Kidney (tissue), 14 donors: ENCODE measurements around the gene HDAC9. TPM values are rescaled to one million over a fixed set of nuclear protein-coding genes. Genes with fewer than 3 reads are reported as not detected.

Experiments used
- DNase-seq, 5 donors: peaks; one replicate each; pipeline ENCODE4 v3.0.0-alpha.2; 2013 to 2020
- FAIRE-seq: peaks from 2 replicates; lab custom pipeline; 2012; peaks lifted over from hg19 to GRCh38; lab: Jason Lieb, UNC
- H3K27ac ChIP-seq, 2 donors: one replicate each; pipeline ENCODE4 v1.7.0; 2013; ENCODE audit warnings: low read depth in 2 of 2, low read length in 2 of 2, inconsistent platforms in 1 of 2
- H3K27me3 ChIP-seq: one replicate; pipeline ENCODE4 v1.7.1; 2013; ENCODE audit warnings: low read length, inconsistent platforms; ENCODE audit not compliant: control insufficient read depth, insufficient read depth
- H3K36me3 ChIP-seq, 3 donors: one replicate each; pipeline versions ENCODE4 v1.7.0 to v1.7.1; 2013; ENCODE audit warnings: low read length in 3 of 3, control low read depth in 1 of 3, inconsistent platforms in 1 of 3; ENCODE audit not compliant: insufficient read depth in 3 of 3, control insufficient read depth in 2 of 3
- H3K4me1 ChIP-seq, 3 donors: one replicate each; pipeline versions ENCODE4 v1.7.0 to v1.7.1; 2013; ENCODE audit warnings: low read length in 3 of 3, inconsistent platforms in 1 of 3, low read depth in 1 of 3; ENCODE audit not compliant: control insufficient read depth in 2 of 3, insufficient read depth in 2 of 3
- H3K4me3 ChIP-seq, 3 donors: one replicate each; pipeline versions ENCODE4 v1.7.0 to v1.8.1; 2013; ENCODE audit warnings: low read length in 3 of 3, control low read depth in 1 of 3, inconsistent platforms in 1 of 3
- H3K9ac ChIP-seq, 3 donors: one replicate each; pipeline versions ENCODE4 v1.7.0 to v1.7.1; 2013; ENCODE audit warnings: low read length in 3 of 3, control low read depth in 1 of 3, inconsistent platforms in 1 of 3
- H3K9me3 ChIP-seq, 3 donors: one replicate each; pipeline versions ENCODE4 v1.7.0 to v1.7.1; 2013; ENCODE audit warnings: low read length in 3 of 3, control low read depth in 1 of 3, inconsistent platforms in 1 of 3; ENCODE audit not compliant: control insufficient read depth in 2 of 3, insufficient read depth in 1 of 3
- intact Hi-C: fragments of 100-400 bp; cut with DNase I; formaldehyde crosslinking; loops from one replicate; pipeline ENCODE4 v1.11.1; 2022
- polyA plus RNA-seq: library from polyadenylated mRNA; stranded (reverse); fragments of 350-450 nt; fragmentation: Illumina TruSeq; extraction: RNeasy Lipid Tissue Mini Kit (QIAGEN cat#74804); gene quantifications from one replicate; pipeline ENCODE4 v1.2.3, GENCODE V29; 2014; ENCODE audit warnings: low read depth, low replicate concordance; ENCODE audit not compliant: insufficient read depth
- total RNA-seq: library from RNA; stranded (reverse); fragmentation: NEBNext Ultra II Directional; extraction: Animal tissue kit (Norgen Biotek cat#: 25700); gene quantifications from one replicate; pipeline ENCODE4 v1.2.1, GENCODE V29; 2021
- TF ChIP-seq, protein P1 (sequence below): IDR thresholded peaks from 3 replicates; pipeline ENCODE4 v1.5.1; 2012; ENCODE audit warnings: mild to moderate bottlenecking, moderate library complexity, borderline replicate concordance; ENCODE audit not compliant: insufficient read depth; ENCODE audit errors: extremely low read depth
- donor health status: control.
- donor health status: control.
- donor health status: control.
- donor health status: control.
- donor health status: control.
- donor health status: DM: yes; HTN: yes; CAD: no.
- donor health status: Normal renal cell carcinoma (clear cell type).

Gene HDAC9
- total and polyA plus RNA-seq, 2 donors from 2014 or later: 2.1 to 22.1 TPM

DNA sequence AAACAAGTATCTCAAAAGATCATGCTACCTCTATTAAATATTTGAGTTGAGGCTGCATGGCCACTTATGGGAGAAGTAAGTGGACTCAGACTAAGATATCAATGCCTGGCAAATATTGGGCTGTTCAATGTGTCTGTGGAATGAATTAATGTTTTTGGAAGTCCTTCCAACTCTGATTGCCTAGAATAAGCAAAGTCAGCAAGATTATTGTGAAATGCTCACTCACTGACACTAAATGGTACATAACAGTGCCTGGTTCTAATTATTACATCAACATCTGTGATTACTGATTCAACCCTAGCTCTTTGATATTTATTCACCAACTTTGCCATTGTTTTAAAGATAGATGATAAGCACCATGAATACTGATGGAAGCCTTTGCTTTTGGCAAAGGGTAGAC, 45.5 kb upstream of the HDAC9 start:
- H3K27ac ChIP-seq: no peak overlapping the region

DNA sequence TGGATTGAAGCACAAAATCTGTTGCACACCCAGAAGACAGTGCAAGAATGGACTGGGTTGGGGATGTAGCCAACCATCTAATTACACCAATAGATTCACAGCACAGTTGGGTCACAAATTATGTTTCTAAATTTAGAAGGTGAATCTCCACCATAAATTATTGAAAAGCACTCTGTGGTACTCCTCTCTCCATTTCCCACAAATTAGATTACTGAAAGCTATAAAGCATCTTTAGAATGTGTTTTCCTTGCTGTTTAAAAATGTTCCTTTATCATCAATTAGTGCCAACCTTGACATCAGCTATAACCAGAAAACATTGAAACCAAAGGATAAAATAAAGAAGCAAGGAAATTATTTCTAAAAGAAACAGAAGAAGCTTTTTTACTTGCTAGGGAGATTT, 39.9 kb upstream of the HDAC9 start:
- Histone ChIP-seq H3K36me3 (no peaks in the 10 kb centered on the region), H3K4me3 (no peak overlapping the region), H3K27me3 (no peaks in the 10 kb centered on the region), H3K9me3 (no peaks in the 10 kb centered on the region), H3K4me1 (peaks cover 0 to 6% (median 0%) of the 10 kb centered on the region in 3 donors), H3K9ac (no peak overlapping the region), H3K27ac (no peak overlapping the region)
- DNase-seq: no peak
- intact Hi-C loops: no loop called here
- TF ChIP-seq, protein P1, sequence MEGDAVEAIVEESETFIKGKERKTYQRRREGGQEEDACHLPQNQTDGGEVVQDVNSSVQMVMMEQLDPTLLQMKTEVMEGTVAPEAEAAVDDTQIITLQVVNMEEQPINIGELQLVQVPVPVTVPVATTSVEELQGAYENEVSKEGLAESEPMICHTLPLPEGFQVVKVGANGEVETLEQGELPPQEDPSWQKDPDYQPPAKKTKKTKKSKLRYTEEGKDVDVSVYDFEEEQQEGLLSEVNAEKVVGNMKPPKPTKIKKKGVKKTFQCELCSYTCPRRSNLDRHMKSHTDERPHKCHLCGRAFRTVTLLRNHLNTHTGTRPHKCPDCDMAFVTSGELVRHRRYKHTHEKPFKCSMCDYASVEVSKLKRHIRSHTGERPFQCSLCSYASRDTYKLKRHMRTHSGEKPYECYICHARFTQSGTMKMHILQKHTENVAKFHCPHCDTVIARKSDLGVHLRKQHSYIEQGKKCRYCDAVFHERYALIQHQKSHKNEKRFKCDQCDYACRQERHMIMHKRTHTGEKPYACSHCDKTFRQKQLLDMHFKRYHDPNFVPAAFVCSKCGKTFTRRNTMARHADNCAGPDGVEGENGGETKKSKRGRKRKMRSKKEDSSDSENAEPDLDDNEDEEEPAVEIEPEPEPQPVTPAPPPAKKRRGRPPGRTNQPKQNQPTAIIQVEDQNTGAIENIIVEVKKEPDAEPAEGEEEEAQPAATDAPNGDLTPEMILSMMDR: no peak
- FAIRE-seq: no peak

More for the DNA sequence above, 45.5 kb upstream of the HDAC9 start:
- Histone ChIP-seq H3K36me3 (no peaks in the 10 kb centered on the region), H3K4me1 (no peaks in the 10 kb centered on the region), H3K4me3 (no peak overlapping the region), H3K9ac (no peak overlapping the region), H3K9me3 (no peaks in the 10 kb centered on the region), H3K27me3 (no peaks in the 10 kb centered on the region)
- intact Hi-C loops: no loop called here
- TF ChIP-seq, protein P1: no peak
- FAIRE-seq: no peak
- no peak for DNase-seq

DNA sequence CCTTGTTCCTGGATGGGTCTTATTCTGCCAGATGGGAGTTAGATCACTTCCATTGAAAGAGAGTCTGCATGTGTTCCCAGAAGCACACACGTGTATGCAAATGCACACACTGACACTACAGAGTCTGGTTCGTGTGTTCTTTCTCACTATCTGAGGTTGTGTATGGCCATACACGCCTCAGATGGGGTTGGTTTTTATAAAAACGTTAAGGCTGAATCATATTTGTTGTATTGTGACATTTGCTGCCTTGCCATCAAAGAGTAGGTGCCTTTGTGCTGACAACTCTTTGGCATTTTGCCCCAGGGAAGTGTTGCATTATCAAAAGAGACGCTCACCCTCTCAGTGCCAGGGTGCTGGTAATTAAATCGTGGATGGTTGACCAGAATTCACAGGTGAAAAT, 37.7 kb upstream of the HDAC9 start:
- no peak overlapping the region for H3K27ac ChIP-seq
- TF ChIP-seq, protein P1: no peak
- H3K36me3 ChIP-seq: no peaks in the 10 kb centered on the region
- H3K4me1 ChIP-seq: peaks cover 0 to 6% (median 0%) of the 10 kb centered on the region in 3 donors
- H3K9ac ChIP-seq: no peak overlapping the region
- H3K27me3 ChIP-seq: no peaks in the 10 kb centered on the region
- intact Hi-C loops: no loop called here
- no peak overlapping the region for H3K4me3 ChIP-seq
- FAIRE-seq: no peak
- no peak for DNase-seq
- H3K9me3 ChIP-seq: no peaks in the 10 kb centered on the region

DNA sequence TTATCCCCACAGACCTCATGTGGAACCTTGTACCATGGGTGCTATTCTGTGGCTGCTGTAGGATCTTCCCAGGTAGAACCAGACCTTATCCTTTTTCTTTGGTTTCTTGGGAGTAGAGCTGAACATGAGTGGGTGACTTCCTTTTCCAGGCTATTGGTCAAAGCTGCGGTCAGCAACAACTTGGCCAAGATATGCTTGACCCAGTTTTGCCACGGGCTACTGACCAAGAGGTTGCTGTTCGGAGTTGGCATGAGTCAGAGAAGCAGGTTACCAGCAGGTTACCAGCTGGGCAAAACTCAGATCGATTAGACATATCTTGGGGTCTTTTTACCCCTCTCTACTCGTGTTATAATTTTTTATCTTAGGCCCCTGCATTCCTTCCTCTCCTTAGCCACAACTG, 36.7 kb upstream of the HDAC9 start:
- H3K27ac ChIP-seq: no peak overlapping the region
- intact Hi-C loops: no loop called here
- H3K4me3 ChIP-seq: no peak overlapping the region
- H3K9ac ChIP-seq: no peak overlapping the region
- no peaks in the 10 kb centered on the region for H3K27me3 ChIP-seq
- FAIRE-seq (no peak), DNase-seq (peak in 1 of 5 donors; percentile 18)
- TF ChIP-seq, protein P1: no peak
- no peaks in the 10 kb centered on the region for H3K9me3 ChIP-seq
- H3K4me1 ChIP-seq: peaks cover 0 to 6% (median 0%) of the 10 kb centered on the region in 3 donors
- no peaks in the 10 kb centered on the region for H3K36me3 ChIP-seq
